Erythroblast (primary cell): ENCODE measurements around the gene ARHGEF39.

ENCODE experiments used
- DNase-seq, 2 experiments: peaks; one replicate each; lab custom pipeline; 2025; lab: John Stamatoyannopoulos, UW
- GATA1 ChIP-seq: IDR thresholded peaks from 2 replicates; pipeline ENCODE4 v1.6.1; 2011; ENCODE audit warnings: low read depth, mild to moderate bottlenecking, control low read depth, low read length, moderate library complexity
- POLR2A ChIP-seq: IDR thresholded peaks from 2 replicates; pipeline ENCODE4 v1.6.1; 2011; ENCODE audit warnings: mild to moderate bottlenecking, low read length

The ARHGEF39 gene, protein sequence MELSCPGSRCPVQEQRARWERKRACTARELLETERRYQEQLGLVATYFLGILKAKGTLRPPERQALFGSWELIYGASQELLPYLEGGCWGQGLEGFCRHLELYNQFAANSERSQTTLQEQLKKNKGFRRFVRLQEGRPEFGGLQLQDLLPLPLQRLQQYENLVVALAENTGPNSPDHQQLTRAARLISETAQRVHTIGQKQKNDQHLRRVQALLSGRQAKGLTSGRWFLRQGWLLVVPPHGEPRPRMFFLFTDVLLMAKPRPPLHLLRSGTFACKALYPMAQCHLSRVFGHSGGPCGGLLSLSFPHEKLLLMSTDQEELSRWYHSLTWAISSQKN

DNA sequence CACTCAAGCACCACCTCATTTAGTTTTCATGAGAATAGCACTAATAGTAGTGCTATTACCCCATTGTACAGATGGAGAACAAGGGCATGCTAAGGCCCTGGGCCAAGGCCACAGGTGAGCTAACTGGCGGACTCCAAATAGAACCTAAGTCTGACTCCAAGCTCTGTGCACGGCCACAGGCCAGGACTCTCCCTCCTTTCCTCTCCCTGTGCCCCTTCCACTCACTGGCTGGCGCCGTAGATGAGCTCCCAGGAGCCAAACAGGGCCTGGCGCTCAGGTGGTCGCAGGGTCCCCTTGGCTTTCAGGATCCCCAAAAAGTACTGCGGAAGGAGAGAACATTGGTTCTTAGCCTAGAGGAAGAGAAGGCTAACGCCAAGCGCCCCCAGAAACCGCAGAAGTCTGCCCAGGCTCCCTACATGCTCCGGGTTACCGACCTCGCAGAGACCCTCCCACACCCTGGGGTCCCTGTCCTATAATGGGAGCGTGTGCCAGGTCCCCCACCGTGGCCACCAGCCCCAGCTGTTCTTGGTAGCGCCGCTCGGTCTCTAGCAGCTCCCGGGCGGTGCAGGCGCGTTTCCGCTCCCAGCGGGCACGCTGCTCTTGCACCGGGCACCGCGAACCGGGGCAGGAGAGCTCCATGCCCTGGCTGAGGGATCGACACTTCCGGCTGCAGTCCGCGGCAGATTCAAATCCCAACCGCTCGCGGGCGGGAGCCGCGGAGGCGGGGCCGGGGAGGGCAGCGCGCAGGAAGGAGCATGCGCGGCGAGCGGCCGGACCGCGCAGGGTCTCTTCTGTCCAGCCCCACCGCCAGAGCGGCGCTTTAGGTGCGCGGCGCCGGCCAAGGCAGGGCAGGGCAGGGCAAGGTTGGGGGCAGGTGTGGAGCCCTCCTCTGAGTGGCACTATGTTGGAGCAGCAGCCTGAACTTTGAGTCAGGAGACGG lies at the start of gene ARHGEF39:
Gene ARHGEF39 (minus strand): TSS at position 665 of the 940 bp plus-strand sequence. CDS start 26 bp downstream, at position 639.
- peak; percentile 88 to 90 for DNase-seq
- TF ChIP-seq GATA1 (no peak), POLR2A (peak; percentile 84)

DNA sequence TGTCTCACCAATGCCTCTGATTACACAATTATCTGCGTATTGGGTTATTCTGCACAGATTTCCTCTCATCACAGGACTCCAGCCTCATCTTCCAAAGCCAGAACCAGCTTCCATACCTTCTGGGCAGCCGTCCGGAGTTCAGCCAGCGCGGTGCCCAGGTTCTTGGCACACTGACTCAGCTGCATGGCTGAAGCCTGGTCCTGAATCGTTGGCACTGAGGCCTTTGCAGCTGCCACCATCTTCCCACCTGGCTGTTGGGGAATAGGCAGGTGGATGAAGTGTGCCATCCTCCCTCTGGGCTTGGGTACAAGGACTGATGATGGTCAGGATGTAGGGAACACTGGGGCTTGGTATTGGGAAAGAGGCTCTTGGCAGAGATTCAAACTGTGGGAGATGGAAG lies 49.1 kb upstream of the ARHGEF39 start:
- TF ChIP-seq GATA1, result no peak
- no peak for TF ChIP-seq POLR2A
- DNase-seq, result no peak

DNA sequence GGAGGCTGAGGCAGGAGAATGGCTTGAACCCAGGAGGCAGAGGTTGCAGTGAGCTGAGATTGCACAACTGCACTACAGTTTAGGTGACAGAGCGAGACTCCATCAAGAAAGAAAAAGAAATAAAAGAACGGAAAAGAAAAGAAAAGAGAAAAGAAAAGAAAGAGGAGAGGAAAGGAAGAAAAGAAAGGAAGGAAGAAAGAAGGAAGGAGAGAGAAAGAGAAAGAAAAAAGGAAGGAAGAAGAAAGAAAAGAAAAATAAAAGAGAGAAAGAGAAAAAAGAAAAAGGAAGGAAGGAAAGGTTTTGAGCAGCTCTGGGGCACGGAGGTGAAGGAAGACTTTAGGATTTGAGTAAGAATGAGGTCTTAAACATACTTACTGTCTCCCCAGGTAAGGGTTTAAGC lies 48.6 kb upstream of the ARHGEF39 start:
- TF ChIP-seq POLR2A (no peak), GATA1 (no peak)
- DNase-seq, result no peak

DNA sequence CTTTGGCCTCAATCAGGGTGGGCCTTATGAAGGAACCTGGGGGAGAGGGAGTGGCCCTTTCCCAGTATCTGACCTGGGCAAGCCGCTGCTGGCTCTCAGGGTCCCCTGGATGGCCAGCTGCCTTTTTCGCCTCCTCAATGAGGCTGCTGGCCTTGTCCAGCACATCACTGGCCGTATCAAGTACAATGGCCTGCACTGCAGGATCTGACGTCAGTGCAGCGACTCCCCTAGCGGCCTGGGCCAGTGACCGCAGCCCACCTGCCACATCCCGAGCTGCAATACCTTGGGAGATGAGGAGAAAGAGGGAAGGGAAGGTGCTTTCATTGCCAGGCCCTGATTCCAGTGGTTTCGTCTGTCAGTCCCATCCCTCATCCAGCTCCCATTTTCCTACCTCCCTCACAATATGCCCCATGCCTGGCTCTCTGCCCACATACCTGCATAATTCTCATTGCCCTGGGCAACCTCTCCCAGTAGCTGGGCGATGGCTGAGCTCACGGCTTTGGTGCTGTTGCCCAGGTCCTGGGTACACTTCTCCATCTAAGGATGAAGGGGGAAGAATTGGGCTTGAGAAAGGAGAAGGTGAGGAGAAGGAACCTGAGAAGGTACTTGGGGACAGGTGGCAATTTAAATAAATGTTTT lies 47.9 kb upstream of the ARHGEF39 start:
- DNase-seq, result no peak
- TF ChIP-seq GATA1 (no peak), POLR2A (no peak)

DNA sequence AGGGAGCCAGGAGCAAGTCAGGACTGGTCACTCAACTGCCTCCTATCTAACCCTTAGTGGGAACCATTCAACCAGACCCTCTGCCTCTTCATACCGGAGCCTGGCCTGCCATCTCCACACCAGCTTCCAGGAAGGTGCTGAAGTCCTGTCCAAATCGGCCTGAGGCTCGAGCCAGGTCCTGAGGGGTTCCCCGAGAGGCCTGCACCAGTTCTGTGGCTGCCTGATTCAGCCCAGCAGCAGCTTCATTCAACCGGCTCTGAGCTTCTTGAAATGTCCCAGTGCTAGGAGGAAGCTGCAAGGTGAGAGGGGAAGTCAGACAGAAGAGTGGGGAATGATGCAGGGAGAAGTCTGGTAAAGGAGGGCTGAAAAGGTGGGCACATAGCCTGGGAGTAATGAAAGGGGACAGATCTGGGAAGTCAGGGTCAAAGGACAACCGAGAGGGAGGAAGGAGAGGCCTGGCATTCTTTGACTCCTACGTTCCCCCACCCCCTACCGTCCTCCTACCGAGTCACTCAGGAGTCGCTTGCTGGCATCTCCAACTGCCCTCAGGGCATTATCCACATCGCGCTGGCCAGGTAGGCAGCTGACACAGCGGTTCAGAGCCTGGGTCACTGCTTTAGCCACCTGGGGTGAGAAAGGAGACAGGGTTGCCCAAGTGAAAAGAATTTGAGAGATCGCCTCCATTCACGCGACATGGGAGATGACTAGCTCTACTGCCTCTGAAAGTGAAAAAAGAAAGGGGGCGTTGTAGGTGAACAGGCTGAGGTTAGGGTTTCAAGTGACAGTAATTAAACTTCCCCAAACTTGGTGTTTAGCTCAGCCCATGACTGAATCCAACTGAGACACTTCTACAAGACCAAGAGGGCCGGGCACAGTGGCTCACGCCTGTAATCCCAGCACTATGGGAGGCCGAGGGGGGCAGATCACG lies 46.8 kb upstream of the ARHGEF39 start:
- TF ChIP-seq POLR2A, result no peak
- TF ChIP-seq GATA1, result no peak
- no peak for DNase-seq

DNA sequence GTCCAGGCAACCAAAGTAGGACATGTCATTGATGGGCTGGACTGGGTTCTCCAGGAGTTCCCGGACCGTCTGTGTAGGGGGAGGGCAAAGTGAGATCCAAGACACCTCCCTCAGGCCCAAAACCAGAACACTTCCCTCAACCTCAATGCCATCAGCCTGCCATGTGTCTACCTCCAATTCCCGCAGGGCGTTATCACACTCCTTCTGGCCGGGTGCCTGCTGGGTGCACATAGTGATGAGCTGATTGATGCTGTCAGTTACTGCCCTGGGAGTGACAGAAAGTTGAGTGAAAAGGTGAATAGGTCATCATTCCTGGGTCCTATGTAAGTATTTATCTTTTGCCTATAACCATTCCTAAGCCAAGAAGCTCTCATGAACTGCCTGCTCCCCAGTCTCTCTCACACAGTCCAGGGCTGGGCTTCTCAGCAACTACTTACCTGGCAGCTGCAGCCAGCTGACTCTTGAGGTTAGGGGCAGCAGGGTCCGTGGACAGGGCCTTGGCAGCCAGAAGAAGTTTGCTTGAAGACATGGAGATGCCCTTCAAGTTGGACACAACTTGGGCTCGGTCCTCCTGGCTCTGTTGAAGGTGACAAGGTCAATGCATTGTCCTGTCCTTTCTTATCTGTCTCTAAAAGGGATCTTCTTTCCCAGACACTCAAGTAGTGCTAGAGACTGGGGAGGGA lies 46.0 kb upstream of the ARHGEF39 start:
- TF ChIP-seq POLR2A, result no peak
- TF ChIP-seq GATA1, result no peak
- DNase-seq, result no peak

DNA sequence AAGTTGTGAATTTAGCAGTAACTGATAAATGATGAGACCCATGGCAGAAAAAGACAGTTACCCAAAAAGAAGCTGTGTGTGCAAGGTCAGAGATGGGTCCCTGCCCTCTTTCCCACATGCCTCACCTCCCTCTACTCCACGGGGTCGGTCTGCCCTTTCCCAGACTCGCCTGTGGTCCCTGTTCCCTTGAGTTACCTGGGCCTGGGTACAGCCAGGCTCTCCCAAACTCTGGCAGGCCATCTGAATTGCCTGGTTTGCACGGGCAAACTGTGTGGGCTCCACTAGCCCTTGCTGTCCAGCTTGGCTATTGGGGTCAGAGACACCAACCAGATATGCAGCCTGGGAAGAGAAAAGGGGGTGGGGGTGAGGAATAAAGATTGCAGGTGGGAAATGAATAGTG lies 43.2 kb upstream of the ARHGEF39 start:
- TF ChIP-seq POLR2A (no peak), GATA1 (no peak)
- no peak for DNase-seq

DNA sequence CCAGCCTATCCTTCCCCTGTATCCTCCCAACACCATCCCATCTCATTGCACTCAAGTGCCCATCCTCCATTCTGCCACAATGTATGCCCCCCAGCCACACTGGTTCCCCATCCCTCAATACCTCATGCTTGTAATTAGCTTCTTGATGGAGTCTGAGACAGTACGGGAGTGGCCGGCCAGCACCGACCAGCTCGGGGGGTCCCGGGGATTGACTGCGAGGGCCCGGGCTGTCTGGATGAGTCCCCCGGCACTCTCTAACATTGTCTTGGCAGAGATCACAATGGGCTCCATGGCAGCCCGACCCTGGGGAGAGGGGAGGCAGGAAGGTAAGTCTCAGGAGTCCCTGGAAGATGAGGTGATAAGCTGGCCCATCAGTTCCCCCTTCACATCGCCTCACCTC lies 42.0 kb upstream of the ARHGEF39 start:
- TF ChIP-seq GATA1 (no peak), POLR2A (no peak)

DNA sequence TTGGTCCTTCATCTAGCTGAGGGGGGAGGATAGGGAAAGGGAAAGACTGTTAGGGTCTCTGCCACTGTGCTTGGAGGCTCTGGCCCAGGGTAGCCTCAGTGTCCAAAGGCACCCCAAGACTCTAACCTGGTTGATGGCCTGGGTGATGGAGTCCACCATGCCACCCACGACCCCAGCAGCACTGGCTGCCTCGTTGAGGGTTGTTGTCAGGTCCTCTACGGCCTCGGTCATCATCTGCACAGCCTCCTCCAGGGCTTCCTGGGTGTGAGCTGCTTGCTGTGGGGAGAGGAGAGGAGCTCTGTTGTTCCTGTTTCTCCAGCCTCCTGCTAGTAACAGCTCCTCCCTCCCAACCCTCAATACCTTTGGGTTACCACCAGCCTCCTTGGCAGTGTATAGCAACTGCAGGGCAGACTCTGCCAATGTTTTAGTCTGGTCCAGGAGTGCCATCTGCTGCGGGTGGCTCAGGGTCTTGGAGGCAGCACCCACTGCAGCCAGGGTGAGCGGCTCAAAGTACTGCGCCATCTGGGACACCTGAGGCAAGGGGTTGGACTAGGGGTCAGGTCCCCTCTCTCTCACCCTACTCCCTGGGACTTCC lies 40.9 kb upstream of the ARHGEF39 start:
- DNase-seq, result no peak
- TF ChIP-seq POLR2A (no peak), GATA1 (no peak)

More for the DNA sequence above, 42.0 kb upstream of the ARHGEF39 start:
- no peak for DNase-seq

DNA sequence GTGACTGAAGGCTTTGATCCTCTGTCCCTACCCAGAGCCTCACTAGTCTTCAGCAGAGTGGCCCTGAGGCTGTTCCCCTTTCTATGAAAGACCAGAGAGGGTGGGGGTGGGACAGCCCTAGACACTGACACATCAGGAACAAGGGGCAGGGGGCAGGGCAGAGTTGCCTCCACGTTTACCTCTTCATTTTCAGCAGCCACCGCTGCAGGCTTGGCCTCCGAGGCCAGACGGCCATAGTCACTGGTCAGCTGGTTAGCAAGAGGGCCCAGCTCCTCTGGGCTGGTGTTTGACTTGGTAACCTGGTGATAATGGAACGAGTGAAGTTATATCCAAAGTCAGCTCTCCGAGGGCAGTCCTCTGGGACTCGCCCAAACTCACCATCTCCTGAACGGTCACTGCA lies 40.4 kb upstream of the ARHGEF39 start:
- TF ChIP-seq POLR2A (no peak), GATA1 (no peak)
- DNase-seq, result no peak

DNA sequence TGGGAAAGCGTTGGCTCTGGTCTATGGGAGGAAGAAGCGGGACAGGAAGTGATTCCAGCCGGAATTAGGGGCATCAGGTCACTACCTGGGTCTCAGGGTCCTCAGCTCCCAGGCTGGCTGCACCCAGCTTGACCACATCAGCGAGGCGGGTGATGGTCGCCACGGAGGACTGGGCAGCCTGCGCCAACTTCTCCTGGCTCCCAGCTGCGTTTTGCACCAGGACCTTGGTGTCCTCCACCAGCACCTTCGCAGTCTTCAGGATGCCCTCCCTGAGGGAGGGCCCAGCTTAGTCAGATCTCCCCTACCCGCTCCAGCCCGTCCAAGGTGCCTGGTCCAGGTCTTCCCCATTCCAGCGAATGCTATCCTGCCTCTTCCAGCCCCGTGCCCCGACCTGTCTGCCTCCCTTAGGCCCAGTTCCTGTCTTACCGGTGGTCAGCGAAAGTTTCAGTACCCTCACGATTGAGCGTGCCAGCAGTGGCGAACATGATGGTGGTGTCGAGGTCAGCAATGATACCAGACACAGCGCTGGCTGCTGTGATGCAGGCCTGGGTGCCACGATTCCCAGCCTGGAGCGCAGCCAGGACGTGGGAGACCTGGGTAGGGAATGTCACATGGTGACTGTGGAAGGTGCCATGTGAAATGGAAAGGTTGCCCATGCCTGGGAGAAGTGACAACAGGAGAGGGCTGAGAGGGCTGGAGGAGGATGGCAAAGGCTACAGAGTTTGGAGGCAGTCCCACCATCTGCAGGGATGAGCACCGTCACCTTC lies 39.1 kb upstream of the ARHGEF39 start:
- TF ChIP-seq POLR2A (no peak), GATA1 (no peak)
- no peak for DNase-seq

DNA sequence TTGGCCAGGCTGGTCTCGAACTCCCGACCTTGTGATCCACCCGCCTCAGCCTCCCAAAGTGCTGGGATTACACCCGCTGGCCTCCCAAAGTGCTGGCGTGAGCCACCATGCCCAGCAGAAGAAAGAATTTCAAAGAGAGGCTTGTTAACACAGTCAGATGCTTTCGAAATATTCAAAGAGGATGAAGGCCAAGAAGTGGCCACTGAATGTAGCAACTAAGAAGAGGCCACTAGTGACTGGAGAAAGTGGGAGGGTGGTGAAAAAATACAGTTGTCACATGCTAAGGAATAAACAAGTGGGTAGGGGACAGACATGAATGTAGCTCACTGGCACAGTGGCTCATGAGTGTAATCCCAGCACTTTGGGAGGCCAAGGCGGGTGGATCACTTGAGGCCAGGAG lies 37.7 kb upstream of the ARHGEF39 start:
- no peak for TF ChIP-seq POLR2A
- TF ChIP-seq GATA1, result no peak
- DNase-seq, result no peak
